ENCODE results near the gene XRN1.

Gene XRN1

DNA sequence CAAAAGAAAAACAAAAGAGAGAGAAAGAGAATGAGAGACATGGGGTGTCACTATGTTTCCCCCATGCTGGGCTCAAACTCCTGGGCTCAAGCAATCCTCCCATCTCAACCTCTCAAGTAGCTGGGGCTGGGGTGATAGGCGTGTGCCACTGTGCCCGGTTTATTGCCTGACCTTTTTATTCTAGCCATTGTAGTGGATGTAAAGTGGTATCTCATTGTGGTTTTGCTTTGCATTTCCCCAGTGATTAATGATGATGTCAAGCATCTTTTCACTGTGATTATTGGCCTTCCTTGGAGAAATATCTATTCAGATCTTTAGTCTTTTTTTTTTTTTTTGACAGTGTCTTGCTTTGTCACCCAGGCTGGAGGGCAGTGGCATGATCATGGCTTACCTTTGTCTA, 184.7 kb downstream of the XRN1 start:
- Histone ChIP-seq H3K4me3 (no peak overlapping the region), H3K4me1 (peaks cover 14% of the 10 kb centered on the region), H3K27me3 (ENCODE audit: low read depth) (no peaks in the 10 kb centered on the region), H3K9me3 (no peaks in the 10 kb centered on the region), H3K36me3 (replicated peaks) (no peaks in the 10 kb centered on the region)
- in situ Hi-C loops (cut with MboI; ENCODE audit: low sequenced_read_pairs), result no loop called here
- DNase-seq (ENCODE audit: low spot score in 2 of 2), result peak in 1 of 2 experiments; percentile 21

DNA sequence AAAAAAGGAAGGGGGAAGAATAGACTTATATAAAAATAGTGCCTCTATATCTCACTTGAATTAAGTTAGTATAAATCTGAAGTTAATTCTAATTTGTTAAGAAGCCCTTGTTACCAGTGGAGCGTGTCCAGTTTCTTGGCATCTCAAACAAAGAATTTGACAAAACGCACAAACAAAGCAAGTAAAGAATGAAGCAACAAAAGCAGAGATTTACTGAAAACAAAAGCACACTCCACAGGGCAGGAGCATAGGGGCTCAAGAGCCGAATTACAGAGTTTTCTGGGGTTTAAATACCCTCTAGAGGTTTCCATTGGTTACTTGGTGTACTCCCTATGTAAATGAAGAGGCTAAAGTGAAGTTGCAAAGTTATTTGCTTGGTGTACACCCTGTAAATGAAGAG, 188.5 kb downstream of the XRN1 start:
- Histone ChIP-seq H3K27me3 (ENCODE audit: low read depth) (no peaks in the 10 kb centered on the region), H3K36me3 (replicated peaks) (no peaks in the 10 kb centered on the region), H3K4me3 (no peak overlapping the region), H3K9me3 (peaks cover 5% of the 10 kb centered on the region; the same call in 1 of the 2 replicates), H3K4me1 (peaks cover 14% of the 10 kb centered on the region)
- in situ Hi-C loops (cut with MboI; ENCODE audit: low sequenced_read_pairs), result no loop called here
- DNase-seq (ENCODE audit: low spot score in 2 of 2), result peak; percentile 50 to 85

DNA sequence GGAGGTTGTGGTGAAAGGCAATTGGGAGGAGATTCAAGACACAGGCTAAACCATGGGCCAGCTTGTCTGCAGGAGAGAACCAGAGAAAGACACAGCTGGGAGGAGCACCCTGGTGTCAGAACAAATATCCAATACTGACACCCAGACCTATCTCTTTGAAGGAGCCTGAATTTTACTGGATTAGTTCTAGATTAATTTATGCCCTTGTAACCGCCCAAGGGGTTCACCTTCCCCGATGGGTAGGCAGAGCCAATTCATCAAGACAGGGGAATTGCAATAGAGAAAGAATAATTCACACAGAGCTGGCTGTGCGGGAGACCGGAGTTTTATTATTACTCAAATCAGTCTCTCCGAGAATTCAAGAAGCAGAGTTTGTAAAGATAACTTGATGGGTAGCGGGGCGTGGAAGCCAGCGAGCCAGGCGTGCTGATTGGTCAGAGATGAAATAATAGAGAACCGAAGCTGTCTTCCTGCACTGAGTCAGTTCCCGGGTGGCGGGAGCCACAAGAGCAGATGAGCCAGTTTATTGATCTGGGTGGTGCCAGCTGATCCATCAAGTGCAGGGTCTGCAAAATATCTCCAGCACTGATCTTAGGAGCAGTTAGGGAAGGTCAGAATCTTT, 191.0 kb downstream of the XRN1 start:
- DNase-seq (ENCODE audit: low spot score in 2 of 2), result no peak
- no peaks in the 10 kb centered on the region for H3K27me3 ChIP-seq (ENCODE audit: low read depth)
- H3K4me3 ChIP-seq, result no peak overlapping the region
- peaks cover 7% of the 10 kb centered on the region for H3K9me3 ChIP-seq
- no peaks in the 10 kb centered on the region for H3K36me3 ChIP-seq (replicated peaks)
- peaks cover 8% of the 10 kb centered on the region for H3K4me1 ChIP-seq
- in situ Hi-C loops (cut with MboI; ENCODE audit: low sequenced_read_pairs), result no loop called here

All from HAP-1 (cell line).